ENCODE results near the gene BRDT.

- no peak for TF ChIP-seq CTCF (IDR thresholded peaks at IDR 0.05)
- no peak for TF ChIP-seq POLR2A (IDR thresholded peaks at IDR 0.05)
These were observed 80.2 kb downstream of the BRDT start for GRCh38 chr1:92029241-92029922.
